H1 (cell line): ENCODE data around the gene NCOA6. TPM values are rescaled to one million over a fixed set of nuclear protein-coding genes. Genes with fewer than 3 reads are reported as not detected.
"Not testable (repeated sequence)": the region's sequence is repeated elsewhere in the genome, so short reads cannot be mapped to it uniquely, and the experiment has no call there.

Experiments used
- CTCF ChIA-PET: fragments of 300-600 bp; sonication (Branson Sonifier 250); formaldehyde crosslinking; loops from one replicate; lab custom pipeline; 2021; ENCODE audit not compliant: partially characterized antibody; lab: Charles Lee
- POLR2A ChIA-PET: fragments of 300-600 bp; sonication (Branson Sonifier 250); formaldehyde crosslinking; loops from one replicate; lab custom pipeline; 2021; ENCODE audit warnings: inconsistent platforms; ENCODE audit not compliant: partially characterized antibody; lab: Charles Lee
- DNase-seq, 2 experiments: peaks; one replicate each; pipeline versions ENCODE4 v3.0.0 to v3.0.0-alpha.2; 2010 to 2022; ENCODE audit warnings: low spot score in 2 of 2, low read depth in 1 of 2, mixed read lengths in 1 of 2
- FAIRE-seq: peaks from 2 replicates; lab custom pipeline; 2011; peaks lifted over from hg19 to GRCh38; lab: Jason Lieb, UNC
- H2AFZ ChIP-seq: 2 replicates; pipeline ENCODE4 v1.8.1; 2012; ENCODE audit warnings: low read length, inconsistent platforms
- H2AK5ac ChIP-seq: 2 replicates; pipeline ENCODE4 v1.6.1; 2013; ENCODE audit warnings: low read depth, low read length
- H2BK120ac ChIP-seq: replicated peaks from 2 replicates; pipeline ENCODE3; 2013; ENCODE audit warnings: low read depth, low read length, inconsistent platforms
- H2BK12ac ChIP-seq: 2 replicates; pipeline ENCODE4 v1.6.1; 2013; ENCODE audit warnings: low read depth, low read length
- H2BK15ac ChIP-seq: 2 replicates; pipeline ENCODE4 v1.6.1; 2013; ENCODE audit warnings: low read length
- H2BK20ac ChIP-seq: 2 replicates; pipeline ENCODE4 v1.6.1; 2013; ENCODE audit warnings: low read length
- H2BK5ac ChIP-seq: 2 replicates; pipeline ENCODE4 v1.6.1; 2013; ENCODE audit warnings: low read depth, low read length
- H3K14ac ChIP-seq: 2 replicates; pipeline ENCODE4 v1.6.1; 2013; ENCODE audit warnings: inconsistent platforms; ENCODE audit not compliant: insufficient read length
- H3K18ac ChIP-seq: 2 replicates; pipeline ENCODE4 v1.6.1; 2013; ENCODE audit warnings: low read length; ENCODE audit errors: extremely low read depth
- H3K23ac ChIP-seq: 2 replicates; pipeline ENCODE4 v1.6.1; 2013; ENCODE audit warnings: inconsistent platforms; ENCODE audit not compliant: insufficient read length
- H3K23me2 ChIP-seq: 2 replicates; pipeline ENCODE4 v1.6.1; 2013; ENCODE audit warnings: low read depth, low read length
- H3K27ac ChIP-seq: 2 replicates; pipeline ENCODE4 v1.6.1; 2011; ENCODE audit warnings: low read depth, low read length, inconsistent platforms
- H3K27me3 ChIP-seq, 4 experiments: replicated peaks in 1 of 4; 1 replicate in 1 of 4; 2 replicates in 3 of 4; pipeline versions ENCODE4 v1.6.1 to v1.8.1; 2011 to 2013; ENCODE audit warnings: low read length in 3 of 4, mild to moderate bottlenecking in 3 of 4, inconsistent platforms in 2 of 4, mixed read lengths in 2 of 4, moderate library complexity in 1 of 4; ENCODE audit not compliant: control insufficient read depth in 3 of 4, insufficient read depth in 3 of 4; ENCODE audit errors: extremely low read depth in 1 of 4
- H3K36me3 ChIP-seq, 4 experiments: 2 replicates each; pipeline versions ENCODE4 v1.6.1 to v1.8.1; 2011 to 2013; ENCODE audit warnings: mild to moderate bottlenecking in 4 of 4, low read length in 3 of 4, moderate library complexity in 2 of 4, control low read depth in 1 of 4, inconsistent platforms in 1 of 4; ENCODE audit not compliant: insufficient read depth in 4 of 4, control insufficient read depth in 2 of 4
- H3K4ac ChIP-seq: replicated peaks from 2 replicates; pipeline ENCODE3; 2013; ENCODE audit warnings: low read length, low read depth, mixed read lengths, inconsistent platforms; ENCODE audit not compliant: insufficient read length
- H3K4me1 ChIP-seq, 4 experiments: replicated peaks in 1 of 4; 1 replicate in 1 of 4; 2 replicates in 3 of 4; pipeline versions ENCODE4 v1.6.1 to v1.8.1; 2011 to 2013; ENCODE audit warnings: low read length in 3 of 4, inconsistent platforms in 2 of 4, mixed read lengths in 1 of 4; ENCODE audit not compliant: insufficient read depth in 4 of 4, control insufficient read depth in 3 of 4
- H3K4me2 ChIP-seq, 2 experiments: 2 replicates each; pipeline versions ENCODE4 v1.6.1 to v1.8.1; 2011 to 2013; ENCODE audit warnings: low read depth in 2 of 2, low read length in 2 of 2, control low read depth in 1 of 2, inconsistent platforms in 1 of 2, mild to moderate bottlenecking in 1 of 2; ENCODE audit not compliant: insufficient read depth in 1 of 2
- H3K4me3 ChIP-seq, 4 experiments: fragments of 200-600, 300-600 bp in 1 of 4; sonication (generic), shearing (Covaris generic), sonication (Bioruptor Twin) in 1 of 4; 2 replicates each; pipeline versions ENCODE4 v1.5.1 to v1.8.1; 2011 to 2016; ENCODE audit warnings: low read length in 4 of 4, low read depth in 3 of 4, control low read depth in 2 of 4, inconsistent platforms in 2 of 4, mild to moderate bottlenecking in 2 of 4, mixed read lengths in 1 of 4, moderate library complexity in 1 of 4; ENCODE audit not compliant: insufficient read depth in 2 of 4; ENCODE audit errors: extremely low read depth in 1 of 4
- H3K56ac ChIP-seq: replicated peaks from 2 replicates; pipeline ENCODE3; 2013; ENCODE audit warnings: low read depth, mild to moderate bottlenecking, mixed read lengths, low read length, inconsistent platforms; ENCODE audit not compliant: insufficient read length
- H3K79me1 ChIP-seq: 2 replicates; pipeline ENCODE4 v1.6.1; 2013; ENCODE audit warnings: low read depth, low read length, control low read depth
- H3K79me2 ChIP-seq, 2 experiments: 2 replicates each; pipeline versions ENCODE4 v1.6.1 to v1.8.1; 2012 to 2013; ENCODE audit warnings: low read length in 2 of 2, mild to moderate bottlenecking in 2 of 2, inconsistent platforms in 1 of 2; ENCODE audit not compliant: insufficient read depth in 2 of 2, control insufficient read depth in 1 of 2
- H3K9ac ChIP-seq, 4 experiments: replicated peaks in 1 of 4; 1 replicate in 1 of 4; 2 replicates in 3 of 4; pipeline versions ENCODE4 v1.6.1 to v1.8.1; 2011 to 2013; ENCODE audit warnings: low read depth in 3 of 4, low read length in 3 of 4, control low read depth in 2 of 4, mild to moderate bottlenecking in 2 of 4, moderate library complexity in 2 of 4, inconsistent platforms in 1 of 4; ENCODE audit errors: extremely low read depth in 1 of 4
- H3K9me3 ChIP-seq, 2 experiments: 2 replicates each; pipeline versions ENCODE4 v1.6.1 to v1.8.1; 2012 to 2013; ENCODE audit warnings: mild to moderate bottlenecking in 2 of 2, moderate library complexity in 2 of 2, control low read depth in 1 of 2, inconsistent platforms in 1 of 2, low read depth in 1 of 2, low read length in 1 of 2, mixed read lengths in 1 of 2; ENCODE audit not compliant: insufficient read depth in 2 of 2
- H4K20me1 ChIP-seq, 2 experiments: replicated peaks in 1 of 2; 2 replicates each; pipeline versions ENCODE3 to v1.8.1; 2011 to 2013; ENCODE audit warnings: inconsistent platforms in 2 of 2, low read length in 2 of 2, mild to moderate bottlenecking in 1 of 2; ENCODE audit not compliant: insufficient read depth in 2 of 2, control insufficient read depth in 1 of 2
- H4K5ac ChIP-seq: 2 replicates; pipeline ENCODE4 v1.6.1; 2013; ENCODE audit warnings: low read length, low read depth, mixed read lengths, inconsistent platforms; ENCODE audit not compliant: insufficient read length
- H4K8ac ChIP-seq: 2 replicates; pipeline ENCODE4 v1.8.0; 2013; ENCODE audit warnings: mild to moderate bottlenecking, moderate library complexity, low read length, inconsistent platforms; ENCODE audit not compliant: insufficient read depth; ENCODE audit errors: extremely low read depth
- H4K91ac ChIP-seq: replicated peaks from 2 replicates; pipeline ENCODE3; 2013; ENCODE audit warnings: low read length, mixed read lengths, inconsistent platforms; ENCODE audit not compliant: insufficient read length
- WGBS, 2 experiments: shearing (Covaris generic) in 1 of 2; methylation state at CpG; one replicate each; pipeline versions ENCODE4 v1.1.6 to v1.1.7; 2013 to 2015; ENCODE audit warnings: low lambda C conversion rate in 2 of 2, mixed read lengths in 2 of 2, inconsistent platforms in 1 of 2, low coverage in 1 of 2, missing lambda C conversion rate in 1 of 2; ENCODE audit not compliant: insufficient replicate concordance in 2 of 2, insufficient coverage in 1 of 2, insufficient read length in 1 of 2; ENCODE audit errors: extremely low coverage in 1 of 2, missing lambda C conversion rate in 1 of 2; 5-methylcytosine and 5-hydroxymethylcytosine counted together
- polyA plus RNA-seq, 7 experiments: library from polyadenylated mRNA; depleted of rRNA in 3 of 7; stranded (reverse) in 5 of 7; unstranded in 2 of 7; fragments of >200 nt in 5 of 7; fragments of 200-250 nt in 2 of 7; gene quantifications; 1 replicate in 5 of 7; 2 replicates in 1 of 7; 4 replicates in 1 of 7; pipeline versions ENCODE4 v1.2.1 to v1.2.3, GENCODE V29; 2011 to 2013; ENCODE audit warnings: missing spikeins in 2 of 7, mixed read lengths in 2 of 7
- total RNA-seq: library from RNA; stranded (reverse); fragmentation: NEBNext Ultra II Directional; extraction: Animal tissue kit (Norgen Biotek cat#: 25700); gene quantifications from 2 replicates; pipeline ENCODE4 v1.2.1, GENCODE V29; 2021

The NCOA6 gene
- total and polyA plus RNA-seq, 2 of the 8 experiments (the other 6 are each of a cell fraction or from before 2014, with no cell fraction given), result 9.0 to 9.5 TPM

DNA sequence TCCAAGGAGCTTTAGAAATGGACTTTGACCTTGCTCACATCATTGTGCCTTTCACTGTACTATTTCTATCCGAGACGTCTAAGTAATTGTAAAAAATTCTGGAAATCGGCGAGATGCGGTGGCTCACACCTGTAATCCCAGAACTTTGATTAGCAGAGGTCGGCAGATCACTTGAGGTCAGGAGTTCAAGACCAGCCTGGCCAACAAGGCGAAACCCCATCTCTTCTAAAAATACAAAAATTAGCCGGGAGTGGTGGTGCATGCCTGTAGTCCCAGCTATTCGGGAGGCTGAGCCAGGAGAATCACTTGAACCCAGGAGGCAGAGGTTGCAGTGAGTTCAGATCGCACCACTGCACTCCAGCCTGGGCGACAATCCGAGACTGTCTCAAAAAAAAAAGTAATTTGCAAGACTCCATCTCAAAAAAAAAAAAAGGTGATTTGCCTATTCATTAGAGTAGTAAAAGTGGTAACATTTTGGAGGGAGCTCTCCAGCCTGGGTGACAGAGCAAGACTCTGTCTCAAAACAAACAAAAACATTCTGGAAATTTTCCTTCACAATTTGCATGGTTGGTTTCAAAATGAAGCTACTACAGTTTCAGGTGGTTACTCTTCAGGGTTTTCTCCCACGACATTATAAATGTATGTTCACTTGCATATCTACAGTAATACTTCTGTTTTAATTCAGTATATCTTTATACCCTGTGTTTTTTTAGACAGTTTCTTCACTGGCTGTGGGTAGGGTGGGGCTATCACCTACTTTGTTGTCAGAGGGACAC, 106.0 kb downstream of the NCOA6 start:
- H2BK120ac ChIP-seq, H3K4ac ChIP-seq, H3K36me3 ChIP-seq, H3K79me1 ChIP-seq, H2BK12ac ChIP-seq, H2AFZ ChIP-seq, H4K8ac ChIP-seq, H3K9me3 ChIP-seq, H3K23ac ChIP-seq, H3K18ac ChIP-seq, H2BK15ac ChIP-seq, H3K4me2 ChIP-seq, H3K79me2 ChIP-seq, H3K27me3 ChIP-seq, DNase-seq, POLR2A ChIA-PET, H4K5ac ChIP-seq, H3K4me1 ChIP-seq, H4K20me1 ChIP-seq, H3K9ac ChIP-seq, H3K27ac ChIP-seq, H2BK20ac ChIP-seq, H3K4me3 ChIP-seq, H2BK5ac ChIP-seq, H4K91ac ChIP-seq, H3K23me2 ChIP-seq, H3K56ac ChIP-seq, H3K14ac ChIP-seq, FAIRE-seq, H2AK5ac ChIP-seq: not testable (repeated sequence)
- 92% methylated on average over 11 of the region's 13 CpGs; no CpG with 5 or more reads in 1 of the 2 experiments for WGBS, 2 experiments
- CTCF ChIA-PET, result interaction anchor here (1.3 kb wide), 2 partner anchors 20 to 50 kb away, joined by 3 read pairs; no protein-coding TSS in a partner anchor
